Stimulated activated CD4-positive, alpha-beta T cell treated with anti-CD3 and anti-CD28 coated beads, Interleukin-4, amount 100 ng/mL, for 1 hour (primary cell): ENCODE results near the gene CCL15.

Experiments used
- DNase-seq: peaks from one replicate; pipeline ENCODE4 v3.0.0-alpha.2; 2020

CCL15 gene

DNA sequence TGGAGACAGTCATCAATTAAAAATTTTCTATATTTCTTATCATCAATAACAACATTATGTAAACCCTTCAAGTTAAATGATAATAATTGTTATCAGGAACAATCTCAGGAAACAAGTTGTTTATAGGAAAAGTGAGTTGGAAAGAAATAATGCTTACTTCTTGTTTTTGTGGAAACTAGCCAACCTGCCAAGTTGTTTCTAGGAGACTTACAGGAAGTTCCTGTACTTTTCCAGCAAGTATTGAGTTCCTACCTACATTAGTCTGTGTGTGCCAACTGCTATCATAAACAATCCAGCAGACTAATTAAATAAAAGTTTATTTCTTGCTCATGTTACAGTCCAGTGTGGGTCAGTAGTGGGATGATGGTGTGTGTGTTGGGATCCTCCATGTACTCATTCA lies 13.2 kb downstream of the CCL15 start:
- DNase-seq: no peak

- DNase-seq: no peak
These were observed 14.7 kb downstream of the CCL15 start, which contains the start of gene CCL14 for GRCh38 chr17:35986643-35987042. Gene CCL14 (minus strand): TSS chr17:35986729. CDS start chr17:35986649, 80 bp downstream.

DNA sequence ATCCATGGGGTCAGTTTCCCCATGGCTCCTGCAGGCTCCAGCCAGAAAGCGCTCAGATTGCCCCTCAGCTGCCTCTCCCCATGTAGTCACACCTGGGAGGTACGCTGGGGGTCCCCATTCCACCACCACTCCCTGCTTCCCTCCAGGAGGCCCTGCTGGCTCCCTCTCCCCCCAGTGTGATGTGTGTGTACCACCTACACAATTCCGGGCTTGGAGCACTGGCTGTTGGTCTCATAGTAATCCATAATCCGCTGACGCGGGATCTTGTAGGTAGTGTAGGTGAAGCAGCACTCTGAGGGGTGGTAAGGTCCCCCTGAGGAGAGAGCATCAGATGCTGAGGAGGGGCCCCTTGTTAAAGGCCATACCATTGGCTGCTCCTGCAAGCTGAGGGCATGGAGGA lies 17.2 kb downstream of the CCL15 start:
- DNase-seq: no peak

DNA sequence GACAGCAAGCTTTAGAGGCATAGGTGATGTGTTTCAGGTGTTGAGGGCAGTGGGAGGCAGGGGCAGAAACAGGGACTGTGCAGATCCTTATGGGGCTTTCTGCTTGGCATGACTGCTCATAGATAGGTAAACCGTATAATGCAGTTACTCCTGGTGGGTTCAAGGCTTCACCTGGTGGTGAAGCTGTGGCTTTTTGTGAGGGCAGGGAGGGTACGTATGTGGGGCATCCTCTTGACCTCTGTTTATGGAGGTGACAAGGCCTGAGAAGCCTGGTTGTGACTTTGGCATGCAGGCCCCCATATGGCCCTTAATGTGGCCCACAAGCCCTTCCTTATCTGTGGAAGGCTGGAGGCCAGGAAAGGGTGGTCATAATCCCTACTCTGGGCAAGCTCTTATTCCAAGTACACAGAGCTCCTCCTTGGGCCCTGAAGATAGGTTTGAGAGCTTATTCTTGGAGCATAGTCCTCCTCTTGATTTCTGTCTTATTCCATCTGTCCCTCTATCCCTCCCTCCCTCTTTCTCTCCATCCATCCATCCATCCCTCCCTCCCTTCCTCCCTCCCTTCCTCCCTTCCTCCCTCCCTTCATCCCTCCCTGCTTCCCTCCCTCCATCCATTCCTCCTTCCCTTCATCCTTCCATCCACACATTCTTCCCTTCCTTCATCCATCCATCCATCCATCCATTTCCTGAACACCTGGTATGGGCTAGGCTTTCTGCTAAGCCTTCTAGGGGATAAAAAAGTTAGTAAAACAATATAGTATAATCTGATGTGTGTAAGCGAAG lies 18.8 kb downstream of the CCL15 start:
- DNase-seq: no peak

DNA sequence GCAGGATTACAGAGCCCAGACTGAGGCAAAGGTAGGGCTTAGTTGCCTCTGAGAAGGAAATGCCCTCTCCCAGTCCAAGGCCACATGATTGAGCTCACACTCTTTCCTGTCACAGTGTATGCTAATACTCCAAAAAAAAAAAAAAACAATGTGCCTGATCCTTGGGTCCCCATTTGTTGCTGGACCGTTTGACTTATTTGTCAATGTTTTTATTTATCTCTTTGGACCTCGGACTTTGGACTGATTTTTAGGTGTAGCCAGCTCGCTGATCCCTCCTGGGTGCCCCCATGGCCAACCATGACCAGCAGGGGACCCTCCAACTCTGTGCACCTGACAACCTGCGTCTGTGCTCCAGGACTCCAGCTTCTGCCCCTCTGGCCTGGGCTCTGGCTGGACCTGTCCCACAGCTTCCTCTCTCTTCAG lies 19.4 kb downstream of the CCL15 start:
- no peak for DNase-seq

DNA sequence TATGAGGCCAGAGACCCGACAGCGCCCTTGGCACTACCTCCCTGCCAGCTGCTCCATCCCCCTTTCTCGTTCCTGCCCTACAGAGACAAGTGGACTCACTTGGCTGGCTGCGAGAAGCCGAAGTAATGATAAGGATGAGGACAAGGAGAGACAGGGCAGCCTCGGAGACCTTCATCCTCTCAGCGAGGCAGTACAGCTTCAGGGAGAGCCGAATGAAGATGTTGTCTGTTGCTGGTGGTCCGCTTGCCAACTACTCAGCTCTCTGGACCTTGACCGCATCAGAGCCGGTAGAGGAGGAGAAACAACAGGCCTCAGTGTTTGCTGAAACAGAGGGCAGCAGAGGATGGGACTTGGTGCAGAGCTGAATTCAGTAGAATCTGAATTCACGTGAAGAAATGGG lies 20.1 kb downstream of the CCL15 start, which contains the start of gene CCL16:
TSS of gene CCL16 (minus strand) at position 252 of the 400 bp plus-strand sequence. CDS start at position 175, 77 bp downstream.
- DNase-seq: no peak

GRCh38 chr17:35978346-35978745 lies 23.0 kb downstream of the CCL15 start:
- no peak for DNase-seq

- no peak for DNase-seq
These were observed 23.8 kb downstream of the CCL15 start for GRCh38 chr17:35977509-35977908.

GRCh38 chr17:35973333-35974260 lies 27.8 kb downstream of the CCL15 start:
- no peak for DNase-seq

GRCh38 chr17:35972945-35973332 lies 28.4 kb downstream of the CCL15 start:
- no peak for DNase-seq

DNA sequence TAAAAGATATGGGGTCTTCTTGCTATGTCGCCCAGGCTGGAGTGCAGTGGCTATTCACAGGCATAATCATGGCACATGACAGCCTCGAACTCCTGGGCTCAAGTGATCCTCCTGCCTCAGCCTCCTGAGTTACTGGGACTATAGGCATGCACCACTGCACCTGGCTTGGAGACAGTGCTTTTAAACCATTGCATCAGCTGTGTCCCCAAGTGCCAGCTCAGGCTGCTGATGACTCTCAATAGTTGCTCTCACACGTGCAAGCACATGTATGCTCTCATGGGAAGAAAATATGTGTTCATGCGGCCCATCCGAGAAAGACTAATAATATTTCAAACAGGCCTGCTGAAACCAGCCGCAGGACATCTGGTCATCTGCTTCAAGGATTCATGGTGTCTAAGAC lies 28.8 kb downstream of the CCL15 start:
- no peak for DNase-seq

GRCh38 chr17:35972066-35972465 lies 29.3 kb downstream of the CCL15 start:
- DNase-seq: no peak

GRCh38 chr17:35969558-35970380 lies 31.6 kb downstream of the CCL15 start:
- DNase-seq: peak; percentile 59

GRCh38 chr17:35968520-35969054 lies 32.8 kb downstream of the CCL15 start:
- no peak for DNase-seq

DNA sequence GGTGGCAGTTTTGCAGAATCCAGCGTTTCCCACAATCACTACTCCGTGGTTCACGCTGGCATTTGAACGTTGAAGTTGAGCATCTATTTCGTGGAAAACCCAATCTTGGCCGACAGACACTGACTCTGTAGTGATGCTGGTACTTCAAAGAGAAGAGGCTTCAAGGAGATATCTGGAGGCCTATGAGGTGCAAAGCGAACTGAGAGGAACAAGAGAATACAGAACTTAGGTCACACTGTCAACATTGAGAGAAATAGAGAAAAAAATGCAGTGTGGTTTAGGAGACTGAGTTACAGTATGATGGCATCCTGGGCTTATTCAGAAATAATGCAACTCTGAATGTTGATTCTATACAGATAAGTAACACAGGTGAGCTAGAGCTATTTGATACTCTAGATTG lies 36.1 kb downstream of the CCL15 start:
- no peak for DNase-seq

GRCh38 chr17:35963663-35964062 lies 37.7 kb downstream of the CCL15 start:
- no peak for DNase-seq

DNA sequence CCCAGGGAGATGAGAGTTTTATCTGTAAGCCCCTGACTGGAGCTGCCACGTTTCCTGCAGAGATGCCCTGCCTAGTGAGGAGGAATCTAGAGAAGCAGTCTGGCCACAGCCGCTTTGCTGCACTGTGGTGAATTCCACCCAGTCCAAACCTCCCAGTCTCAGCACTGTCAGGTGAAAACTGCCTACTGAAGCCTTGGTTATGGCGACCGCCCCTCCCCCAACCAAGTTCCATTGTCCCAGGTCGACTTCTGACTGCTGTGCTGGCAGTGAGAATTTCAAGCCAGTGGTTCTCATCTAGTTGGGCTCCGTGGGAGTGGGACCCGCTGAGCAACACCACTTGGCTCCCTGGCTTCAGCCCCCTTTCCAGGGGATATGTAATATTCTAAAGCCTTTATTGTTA lies 47.6 kb downstream of the CCL15 start:
- no peak for DNase-seq

GRCh38 chr17:35949401-35949800 lies 52.0 kb downstream of the CCL15 start:
- DNase-seq: no peak

DNA sequence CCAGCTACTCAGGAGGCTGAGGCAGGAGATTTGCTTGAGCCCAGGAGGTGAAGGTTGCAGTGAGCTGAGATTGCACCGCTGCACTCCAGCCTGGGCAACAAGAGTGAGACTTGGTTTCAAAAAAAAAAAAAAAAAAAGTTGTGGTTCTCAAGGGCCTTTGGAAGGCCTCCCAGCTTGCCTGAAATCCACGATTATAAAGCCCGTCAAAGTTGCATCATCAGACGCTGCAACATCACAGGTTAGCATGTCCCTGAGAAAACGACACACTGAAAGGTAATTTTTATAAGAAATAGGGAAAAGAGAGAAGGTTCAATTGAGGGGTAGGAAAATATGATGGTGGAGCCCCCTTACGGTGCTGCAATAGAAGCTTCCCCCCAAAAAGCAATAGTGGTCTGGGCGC lies 53.3 kb downstream of the CCL15 start:
- DNase-seq: no peak
